SK-N-SH treated with all-trans-retinoic acid at 6 μM for 48 hours (cell line): Measurements from ENCODE around the gene GNL1.

ENCODE experiments used
- ARNTL ChIP-seq: fragments of 450-650 bp; formaldehyde crosslinking; IDR thresholded peaks from 2 replicates; pipeline ENCODE4 v1.5.0; 2020; ENCODE audit warnings: low read depth, mild to moderate bottlenecking, moderate library complexity, borderline replicate concordance
- CREB5 ChIP-seq: fragments of 250-450 bp; sonication (Bioruptor Pico); IDR thresholded peaks from 2 replicates; pipeline ENCODE4 v1.5.1; 2020; ENCODE audit warnings: low read depth, mild to moderate bottlenecking, moderate library complexity
- CSDC2 ChIP-seq: fragments of 250-450 bp; sonication (Bioruptor Pico); IDR thresholded peaks from 2 replicates; pipeline ENCODE4 v1.5.0; 2020; ENCODE audit warnings: mild to moderate bottlenecking, moderate library complexity
- ESRRG ChIP-seq: fragments of 250-450 bp; sonication (Bioruptor Pico); IDR thresholded peaks from 2 replicates; pipeline ENCODE4 v1.6.1; 2021; ENCODE audit warnings: mild to moderate bottlenecking
- PATZ1 ChIP-seq: fragments of 250-450 bp; sonication (Bioruptor Pico); IDR thresholded peaks from 2 replicates; pipeline ENCODE4 v1.8.0; 2020; ENCODE audit warnings: mild to moderate bottlenecking, moderate library complexity, borderline replicate concordance
- ZFP30 ChIP-seq: fragments of 450-650 bp; formaldehyde crosslinking; IDR thresholded peaks from 2 replicates; pipeline ENCODE4 v1.5.0; 2022; ENCODE audit warnings: mild to moderate bottlenecking, moderate library complexity

GRCh38 chr6:30571075-30571761, 14.9 kb upstream of the GNL1 start, which contains the start of gene ABCF1:
- TF ChIP-seq ARNTL (CRISPR knock-in tag) (no peak), ESRRG (CRISPR knock-in tag) (no peak), PATZ1 (CRISPR knock-in tag) (no peak), CREB5 (CRISPR knock-in tag) (no peak), ZFP30 (no peak), CSDC2 (no peak)
